ENCODE results near the gene SORCS2. TPM values are rescaled to one million over a fixed set of nuclear protein-coding genes. Genes with fewer than 3 reads are reported as not detected.

The SORCS2 gene
- polyA plus RNA-seq, 1 of the 3 experiments (the other 2 are of a cell fraction): 1.6 TPM

DNA sequence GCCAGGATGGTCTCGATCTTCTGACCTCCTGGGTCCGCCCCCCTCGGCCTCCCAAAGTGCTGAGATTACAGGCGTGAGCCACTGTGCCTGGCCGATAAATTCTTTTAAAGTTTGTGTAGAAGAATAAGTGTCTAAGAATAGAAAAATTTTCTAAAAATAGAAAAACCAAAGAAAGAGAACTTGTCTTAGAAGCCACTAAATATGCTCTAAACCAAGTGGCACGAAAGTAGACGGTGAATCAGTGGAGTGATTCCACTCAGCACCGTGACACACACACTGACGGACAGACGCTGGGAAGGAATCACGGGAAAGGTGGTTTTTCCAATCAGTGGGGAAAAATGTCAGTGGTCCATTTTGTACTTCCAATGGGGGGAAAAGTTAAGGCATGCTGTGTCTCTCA, 315.0 kb downstream of the SORCS2 start:
- Histone ChIP-seq H3F3A (replicated peaks; ENCODE audit: insufficient read depth) (no peaks in the 10 kb centered on the region), H3K9ac (no peak overlapping the region), H3K4me3 (ENCODE audit: low read depth in 2 of 2, low read length in 1 of 2) (no peak overlapping the region), H3K79me2 (ENCODE audit: insufficient read depth) (no peaks in the 10 kb centered on the region), H3K27ac (ENCODE audit: low read depth in 2 of 2, low read length in 1 of 2) (no peak overlapping the region), H3K4me1 (ENCODE audit: control insufficient read depth in 1 of 2, insufficient read depth in 2 of 2, low read depth in 1 of 2, low read length in 1 of 2) (peaks cover 0 to 20% of the 10 kb centered on the region in 2 experiments; a peak in 1 of 4 replicates), H3K27me3 (ENCODE audit: insufficient read depth) (no peaks in the 10 kb centered on the region), H2AFZ (ENCODE audit: low read depth) (no peak overlapping the region), H3K36me3 (replicated peaks in 1 of 2; ENCODE audit: control insufficient read depth in 1 of 2, insufficient read depth in 2 of 2, low read length in 1 of 2) (no peaks in the 10 kb centered on the region), H4K20me1 (ENCODE audit: insufficient read depth) (no peaks in the 10 kb centered on the region), H3K9me3 (no peaks in the 10 kb centered on the region), H3K4me2 (no peak overlapping the region), H3K9me2 (no peaks in the 10 kb centered on the region)
- CTCF ChIA-PET: no interaction called here
- no peak for TF ChIP-seq TCF12 (IDR thresholded peaks at IDR 0.05)
- POLR2A ChIA-PET: no interaction called here
- no peak for DNase-seq
- 91% methylated on average over 11 of the region's 11 CpGs for WGBS (ENCODE audit: low lambda C conversion rate)

GRCh38 chr4:7510066-7510465, 317.7 kb downstream of the SORCS2 start:
- POLR2A ChIA-PET: no interaction called here
- no peak overlapping the region for H3K9ac ChIP-seq
- H2AFZ ChIP-seq (ENCODE audit: low read depth): no peak overlapping the region
- TF ChIP-seq, protein P1, sequence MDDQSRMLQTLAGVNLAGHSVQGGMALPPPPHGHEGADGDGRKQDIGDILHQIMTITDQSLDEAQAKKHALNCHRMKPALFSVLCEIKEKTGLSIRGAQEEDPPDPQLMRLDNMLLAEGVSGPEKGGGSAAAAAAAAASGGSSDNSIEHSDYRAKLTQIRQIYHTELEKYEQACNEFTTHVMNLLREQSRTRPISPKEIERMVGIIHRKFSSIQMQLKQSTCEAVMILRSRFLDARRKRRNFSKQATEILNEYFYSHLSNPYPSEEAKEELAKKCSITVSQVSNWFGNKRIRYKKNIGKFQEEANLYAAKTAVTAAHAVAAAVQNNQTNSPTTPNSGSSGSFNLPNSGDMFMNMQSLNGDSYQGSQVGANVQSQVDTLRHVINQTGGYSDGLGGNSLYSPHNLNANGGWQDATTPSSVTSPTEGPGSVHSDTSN (IDR thresholded peaks at IDR 0.05): no peak
- TF ChIP-seq EP300 (IDR thresholded peaks at IDR 0.05; ENCODE audit: borderline replicate concordance in 1 of 2, low read depth in 1 of 2, low read length in 1 of 2) (no peak), YY1 (IDR thresholded peaks at IDR 0.05; ENCODE audit: low read depth) (no peak), TEAD4 (IDR thresholded peaks at IDR 0.05; ENCODE audit: borderline replicate concordance, insufficient read depth) (no peak), GABPA (IDR thresholded peaks at IDR 0.05; ENCODE audit: low read depth) (no peak), RXRA (IDR thresholded peaks at IDR 0.05; ENCODE audit: borderline replicate concordance, low read depth) (no peak), GATA2 (CRISPR knock-in tag; IDR thresholded peaks at IDR 0.05) (no peak), FOXJ3 (CRISPR knock-in tag; IDR thresholded peaks at IDR 0.05) (no peak), TCF12 (IDR thresholded peaks at IDR 0.05) (no peak)
- TF ChIP-seq, protein P2, sequence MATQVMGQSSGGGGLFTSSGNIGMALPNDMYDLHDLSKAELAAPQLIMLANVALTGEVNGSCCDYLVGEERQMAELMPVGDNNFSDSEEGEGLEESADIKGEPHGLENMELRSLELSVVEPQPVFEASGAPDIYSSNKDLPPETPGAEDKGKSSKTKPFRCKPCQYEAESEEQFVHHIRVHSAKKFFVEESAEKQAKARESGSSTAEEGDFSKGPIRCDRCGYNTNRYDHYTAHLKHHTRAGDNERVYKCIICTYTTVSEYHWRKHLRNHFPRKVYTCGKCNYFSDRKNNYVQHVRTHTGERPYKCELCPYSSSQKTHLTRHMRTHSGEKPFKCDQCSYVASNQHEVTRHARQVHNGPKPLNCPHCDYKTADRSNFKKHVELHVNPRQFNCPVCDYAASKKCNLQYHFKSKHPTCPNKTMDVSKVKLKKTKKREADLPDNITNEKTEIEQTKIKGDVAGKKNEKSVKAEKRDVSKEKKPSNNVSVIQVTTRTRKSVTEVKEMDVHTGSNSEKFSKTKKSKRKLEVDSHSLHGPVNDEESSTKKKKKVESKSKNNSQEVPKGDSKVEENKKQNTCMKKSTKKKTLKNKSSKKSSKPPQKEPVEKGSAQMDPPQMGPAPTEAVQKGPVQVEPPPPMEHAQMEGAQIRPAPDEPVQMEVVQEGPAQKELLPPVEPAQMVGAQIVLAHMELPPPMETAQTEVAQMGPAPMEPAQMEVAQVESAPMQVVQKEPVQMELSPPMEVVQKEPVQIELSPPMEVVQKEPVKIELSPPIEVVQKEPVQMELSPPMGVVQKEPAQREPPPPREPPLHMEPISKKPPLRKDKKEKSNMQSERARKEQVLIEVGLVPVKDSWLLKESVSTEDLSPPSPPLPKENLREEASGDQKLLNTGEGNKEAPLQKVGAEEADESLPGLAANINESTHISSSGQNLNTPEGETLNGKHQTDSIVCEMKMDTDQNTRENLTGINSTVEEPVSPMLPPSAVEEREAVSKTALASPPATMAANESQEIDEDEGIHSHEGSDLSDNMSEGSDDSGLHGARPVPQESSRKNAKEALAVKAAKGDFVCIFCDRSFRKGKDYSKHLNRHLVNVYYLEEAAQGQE (IDR thresholded peaks at IDR 0.05; ENCODE audit: low read depth, low read length): no peak
- TF ChIP-seq, protein P3, sequence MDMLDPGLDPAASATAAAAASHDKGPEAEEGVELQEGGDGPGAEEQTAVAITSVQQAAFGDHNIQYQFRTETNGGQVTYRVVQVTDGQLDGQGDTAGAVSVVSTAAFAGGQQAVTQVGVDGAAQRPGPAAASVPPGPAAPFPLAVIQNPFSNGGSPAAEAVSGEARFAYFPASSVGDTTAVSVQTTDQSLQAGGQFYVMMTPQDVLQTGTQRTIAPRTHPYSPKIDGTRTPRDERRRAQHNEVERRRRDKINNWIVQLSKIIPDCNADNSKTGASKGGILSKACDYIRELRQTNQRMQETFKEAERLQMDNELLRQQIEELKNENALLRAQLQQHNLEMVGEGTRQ (IDR thresholded peaks at IDR 0.05; ENCODE audit: borderline replicate concordance, low read depth, low read length): no peak
- no peak overlapping the region for H3K4me2 ChIP-seq
- no peaks in the 10 kb centered on the region for H3K79me2 ChIP-seq (ENCODE audit: insufficient read depth)
- no peak overlapping the region for H3K4me3 ChIP-seq (ENCODE audit: low read depth in 2 of 2, low read length in 1 of 2)
- no peaks in the 10 kb centered on the region for H4K20me1 ChIP-seq (ENCODE audit: insufficient read depth)
- no peaks in the 10 kb centered on the region for H3F3A ChIP-seq (replicated peaks; ENCODE audit: insufficient read depth)
- H3K27ac ChIP-seq (ENCODE audit: low read depth in 2 of 2, low read length in 1 of 2): no peak overlapping the region
- peaks cover 0 to 27% of the 10 kb centered on the region in 2 experiments; a peak in 1 of 4 replicates for H3K4me1 ChIP-seq (ENCODE audit: control insufficient read depth in 1 of 2, insufficient read depth in 2 of 2, low read depth in 1 of 2, low read length in 1 of 2)
- H3K9me3 ChIP-seq: no peaks in the 10 kb centered on the region
- CTCF ChIA-PET: interaction anchor here (0.8 to 1.4 kb wide), 2 partner anchors 10 to 16 kb away, joined by 3 read pairs; no protein-coding TSS in a partner anchor
- H3K27me3 ChIP-seq (ENCODE audit: insufficient read depth): no peaks in the 10 kb centered on the region
- no peaks in the 10 kb centered on the region for H3K36me3 ChIP-seq (replicated peaks in 1 of 2; ENCODE audit: control insufficient read depth in 1 of 2, insufficient read depth in 2 of 2, low read length in 1 of 2)
- WGBS (ENCODE audit: low lambda C conversion rate): 81% methylated on average over 12 of the region's 27 CpGs
- no peak for DNase-seq
- H3K9me2 ChIP-seq: no peaks in the 10 kb centered on the region

All from SK-N-SH (cell line).